Measurements from ENCODE around the gene MCTP1. TPM values are rescaled to one million over a fixed set of nuclear protein-coding genes. Genes with fewer than 3 reads are reported as not detected.

MCTP1 gene
- total RNA-seq, 1 experiment from 2014 or later = 2.5 TPM

- no peaks in the 10 kb centered on the region; the same call in 1 of the 2 replicates for H3K27me3 ChIP-seq (ENCODE audit: insufficient read depth, low read length)
- no peak overlapping the region; a peak in 1 of 7 replicates for H3K27ac Mint-ChIP-seq
- no peaks in the 10 kb centered on the region for H4K20me1 ChIP-seq (ENCODE audit: control insufficient read depth, insufficient read depth, insufficient read length)
- H3K4me2 ChIP-seq (ENCODE audit: insufficient read depth, insufficient read length, low read length) = no peak overlapping the region
- no peak overlapping the region for H4K8ac ChIP-seq (replicated peaks; ENCODE audit: insufficient read length, low read depth, low read length)
- H2BK120ac ChIP-seq (ENCODE audit: low read depth, low read length, poor library complexity, severe bottlenecking) = no peak overlapping the region
- no peak overlapping the region for H3K56ac ChIP-seq (ENCODE audit: insufficient read length, low read depth, low read length)
- WGBS (ENCODE audit: extremely low coverage, insufficient read length, low lambda C conversion rate) = no CpG with 5 or more reads among the region's 1 CpG
- H3K4me3 Mint-ChIP-seq = no peak overlapping the region
- no peak overlapping the region for H3K14ac ChIP-seq (ENCODE audit: insufficient read depth, low read length)
- TF ChIP-seq, protein P1, sequence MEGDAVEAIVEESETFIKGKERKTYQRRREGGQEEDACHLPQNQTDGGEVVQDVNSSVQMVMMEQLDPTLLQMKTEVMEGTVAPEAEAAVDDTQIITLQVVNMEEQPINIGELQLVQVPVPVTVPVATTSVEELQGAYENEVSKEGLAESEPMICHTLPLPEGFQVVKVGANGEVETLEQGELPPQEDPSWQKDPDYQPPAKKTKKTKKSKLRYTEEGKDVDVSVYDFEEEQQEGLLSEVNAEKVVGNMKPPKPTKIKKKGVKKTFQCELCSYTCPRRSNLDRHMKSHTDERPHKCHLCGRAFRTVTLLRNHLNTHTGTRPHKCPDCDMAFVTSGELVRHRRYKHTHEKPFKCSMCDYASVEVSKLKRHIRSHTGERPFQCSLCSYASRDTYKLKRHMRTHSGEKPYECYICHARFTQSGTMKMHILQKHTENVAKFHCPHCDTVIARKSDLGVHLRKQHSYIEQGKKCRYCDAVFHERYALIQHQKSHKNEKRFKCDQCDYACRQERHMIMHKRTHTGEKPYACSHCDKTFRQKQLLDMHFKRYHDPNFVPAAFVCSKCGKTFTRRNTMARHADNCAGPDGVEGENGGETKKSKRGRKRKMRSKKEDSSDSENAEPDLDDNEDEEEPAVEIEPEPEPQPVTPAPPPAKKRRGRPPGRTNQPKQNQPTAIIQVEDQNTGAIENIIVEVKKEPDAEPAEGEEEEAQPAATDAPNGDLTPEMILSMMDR (conservative IDR thresholded peaks at IDR 0.05) = no peak
- no peaks in the 10 kb centered on the region for H3K9me3 Mint-ChIP-seq
- H2BK12ac ChIP-seq (ENCODE audit: insufficient read length, low read depth, low read length) = no peak overlapping the region
- H2BK5ac ChIP-seq (ENCODE audit: insufficient read length, low read length) = no peak overlapping the region
- no peak overlapping the region for H3K4ac ChIP-seq (ENCODE audit: low read depth, low read length)
- no peak overlapping the region for H4K5ac ChIP-seq (ENCODE audit: insufficient read length, low read depth, low read length)
- no peaks in the 10 kb centered on the region for H3K36me3 Mint-ChIP-seq (ENCODE audit: insufficient read depth in 1 of 3, low read depth in 3 of 3)
- H3T11ph ChIP-seq (ENCODE audit: low read length) = no peak overlapping the region
- H2BK20ac ChIP-seq (ENCODE audit: low read depth, low read length, poor library complexity, severe bottlenecking) = no peak overlapping the region
- no peak overlapping the region for H2AK5ac ChIP-seq (ENCODE audit: insufficient read length, low read length)
- H2AFZ ChIP-seq (ENCODE audit: low read length) = no peak overlapping the region
- H3K79me1 ChIP-seq (ENCODE audit: insufficient read depth, low read depth, low read length, poor library complexity, severe bottlenecking) = no peaks in the 10 kb centered on the region
- H3K79me2 ChIP-seq (ENCODE audit: insufficient read depth, low read length) = no peaks in the 10 kb centered on the region
- no peak overlapping the region for H3K18ac ChIP-seq (ENCODE audit: insufficient read length, low read depth, low read length)
- H3K9me3 ChIP-seq (ENCODE audit: control insufficient read depth, low read depth, low read length) = no peaks in the 10 kb centered on the region
- H3K23ac ChIP-seq (ENCODE audit: insufficient read length, low read depth, low read length) = no peak overlapping the region
- peaks cover 7 to 13% of the 10 kb centered on the region in 2 experiments; a peak in 3 of 4 replicates for H3K4me1 Mint-ChIP-seq
- H3K4me1 ChIP-seq (ENCODE audit: insufficient read depth, low read length) = no peaks in the 10 kb centered on the region
- H3K23me2 ChIP-seq (ENCODE audit: insufficient read length, low read depth, low read length, poor library complexity, severe bottlenecking) = no peaks in the 10 kb centered on the region
- no peak overlapping the region for H3K27ac ChIP-seq (ENCODE audit: insufficient read length, low read depth, low read length)
- no peak for DNase-seq
- no peak overlapping the region for H2BK15ac ChIP-seq (ENCODE audit: low read depth, low read length)
- no peak overlapping the region for H4K91ac ChIP-seq (ENCODE audit: insufficient read length, low read depth, low read length)
- H3K9ac ChIP-seq (ENCODE audit: extremely low read depth, insufficient read length, low read length) = no peak overlapping the region
- no peaks in the 10 kb centered on the region for H3K27me3 Mint-ChIP-seq (ENCODE audit: low read depth)
Observed at GRCh38 chr5:95075111-95075510, 209.8 kb downstream of the MCTP1 start.

Measured in H9 (cell line).